ENCODE measurements around the gene CNBD2. TPM values are rescaled to one million over a fixed set of nuclear protein-coding genes. Genes with fewer than 3 reads are reported as not detected.
"Not testable (repeated sequence)": the region's sequence is repeated elsewhere in the genome, so short reads cannot be mapped to it uniquely, and the experiment has no call there.

The CNBD2 gene
- polyA plus RNA-seq, 1 donor, result 0.51 TPM

GRCh38 chr20:36061754-36062153 is 93.4 kb downstream of the CNBD2 start:
- no peak for DNase-seq (ENCODE audit: low read depth)

GRCh38 chr20:36062799-36063198 is 94.4 kb downstream of the CNBD2 start:
- no peak for DNase-seq (ENCODE audit: low read depth)

DNA sequence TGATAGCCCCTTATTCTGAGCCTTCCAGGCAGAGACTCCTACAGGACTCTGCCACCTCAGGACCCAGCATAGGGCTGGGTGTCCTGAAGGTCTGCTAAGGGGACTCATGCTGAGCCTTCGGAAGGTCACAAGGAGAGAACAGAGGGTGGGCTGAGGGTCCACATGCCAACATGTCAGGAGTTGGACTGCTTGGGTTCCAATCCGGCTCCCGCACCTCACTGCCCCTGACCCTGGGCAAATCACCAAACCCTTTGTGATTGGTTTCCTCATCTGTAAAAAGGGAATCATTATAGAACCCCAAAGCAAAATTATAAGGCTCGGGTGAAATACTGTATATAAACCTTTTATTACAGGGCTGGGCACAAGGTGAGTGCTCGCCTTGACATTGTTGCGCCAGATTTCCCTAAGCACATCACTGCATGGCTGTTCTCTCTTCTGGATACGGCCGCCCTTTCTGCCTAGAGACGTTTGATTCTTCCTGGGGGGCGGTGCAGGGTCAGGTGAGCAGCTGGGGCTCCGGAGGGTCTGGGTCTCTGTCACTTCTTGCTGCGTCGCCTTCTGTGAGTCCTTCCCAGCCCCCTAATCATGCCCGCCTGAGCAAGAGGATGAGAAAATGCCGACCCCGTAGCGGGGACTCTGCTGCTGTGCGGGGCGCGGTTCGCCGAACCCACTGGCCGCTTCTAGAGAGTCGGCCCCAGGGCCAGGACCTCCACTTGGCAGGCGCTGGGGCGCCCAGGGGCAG is 95.7 kb downstream of the CNBD2 start:
- no peak for DNase-seq (ENCODE audit: low read depth)

DNA sequence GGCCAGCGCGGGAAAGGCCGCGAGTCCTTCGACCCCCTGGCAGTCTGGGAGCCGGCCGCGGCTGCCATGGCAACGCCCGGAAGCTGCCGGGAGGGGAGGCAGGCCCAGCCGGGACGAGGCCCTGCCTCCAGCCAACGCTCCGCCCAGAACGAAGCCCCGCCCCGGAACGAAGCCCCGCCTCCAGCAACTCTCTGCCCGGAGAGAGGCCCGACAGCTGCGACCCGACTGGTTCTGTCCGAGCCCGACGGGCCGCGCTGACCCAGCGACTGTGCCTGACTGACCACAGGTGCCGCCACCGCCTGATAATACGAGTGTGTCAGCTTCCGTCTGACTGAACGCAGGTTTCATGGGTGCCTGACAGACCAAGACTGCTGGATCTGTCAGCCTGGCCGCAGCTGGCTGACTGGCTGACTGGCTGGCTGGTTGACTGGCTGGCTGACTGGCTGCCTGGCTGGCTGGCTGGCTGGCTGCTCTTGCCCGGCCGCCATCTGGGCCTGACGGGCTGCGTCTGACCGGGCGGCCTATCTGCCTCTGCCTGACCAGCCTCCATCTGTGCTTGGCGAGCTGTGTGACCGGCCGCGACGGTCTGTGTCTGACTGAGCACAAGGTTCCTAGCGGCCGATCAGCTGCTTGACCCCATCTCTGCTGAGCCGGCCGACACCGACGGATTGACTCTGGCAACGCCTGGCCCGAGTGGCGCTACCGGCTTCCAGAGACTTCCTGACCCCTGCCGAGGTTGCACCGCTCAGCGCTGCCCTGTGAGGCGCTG is 96.5 kb downstream of the CNBD2 start:
- DNase-seq (ENCODE audit: low read depth), result no peak

GRCh38 chr20:36065427-36065998 is 97.1 kb downstream of the CNBD2 start:
- no peak for DNase-seq (ENCODE audit: low read depth)

DNA sequence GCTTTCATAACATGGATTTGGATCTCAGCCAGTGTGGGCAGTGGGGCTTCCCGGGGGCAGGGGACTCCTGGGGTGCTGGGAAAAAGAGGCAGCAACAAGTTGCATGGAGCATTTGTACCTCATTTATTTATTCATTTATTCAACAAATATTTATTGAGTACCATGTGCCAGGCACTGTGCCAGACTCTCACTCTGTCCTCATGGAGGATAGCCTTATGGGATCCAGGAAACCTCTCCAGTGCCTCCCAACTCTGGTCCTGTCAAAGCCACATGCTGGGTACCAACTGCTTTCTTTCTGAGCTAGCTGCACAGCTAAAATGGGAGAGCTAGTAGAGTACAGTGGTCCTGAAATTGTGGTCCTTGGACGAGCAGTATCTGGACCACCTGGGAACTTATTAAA is 98.4 kb downstream of the CNBD2 start:
- no peak for DNase-seq (ENCODE audit: low read depth)

GRCh38 chr20:36068526-36068925 is 100.1 kb downstream of the CNBD2 start:
- DNase-seq (ENCODE audit: low read depth), result not testable (repeated sequence)

GRCh38 chr20:36070451-36070850 is 102.1 kb downstream of the CNBD2 start:
- DNase-seq (ENCODE audit: low read depth), result no peak

DNA sequence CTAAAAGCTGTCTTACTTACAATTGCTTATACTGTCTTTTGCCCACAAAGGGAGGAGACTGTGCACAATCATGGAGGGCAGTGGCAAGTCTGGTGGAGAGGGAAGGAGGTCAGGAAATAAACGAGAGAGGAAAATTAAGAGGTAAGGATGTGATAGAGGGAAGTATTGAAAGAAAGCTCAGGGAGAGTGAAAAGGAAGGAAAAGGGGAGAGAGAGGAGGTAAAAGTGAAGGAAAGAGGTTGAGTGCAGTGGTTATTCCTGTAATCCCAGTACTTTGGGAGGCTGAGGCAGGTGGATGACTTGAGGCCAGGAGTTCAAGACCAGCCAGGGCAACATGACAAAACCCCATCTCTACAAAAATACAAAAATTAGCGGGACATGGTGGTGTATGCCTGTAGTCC is 103.5 kb downstream of the CNBD2 start:
- no peak for DNase-seq (ENCODE audit: low read depth)

DNA sequence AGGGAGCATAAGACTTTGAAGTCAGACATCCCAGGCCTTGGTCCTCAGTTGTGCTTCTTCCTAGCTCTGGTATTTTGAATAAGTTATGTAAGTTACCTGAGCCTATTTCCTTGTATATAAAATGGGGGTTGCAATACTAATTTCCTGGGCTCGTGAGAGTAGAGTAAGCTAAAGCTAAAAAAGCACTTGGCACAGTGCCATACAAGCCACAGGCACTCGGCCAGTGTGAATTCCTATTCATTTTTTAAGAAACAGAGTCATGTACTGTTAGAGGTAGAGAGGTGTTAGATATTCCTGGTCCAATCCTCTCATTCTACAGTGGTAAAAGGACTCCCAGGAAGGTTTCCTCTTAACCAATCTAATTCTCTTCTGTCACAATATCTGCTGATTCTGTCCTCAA is 106.6 kb downstream of the CNBD2 start:
- DNase-seq (ENCODE audit: low read depth), result no peak

- DNase-seq (ENCODE audit: low read depth), result not testable (repeated sequence)
These were observed 109.4 kb downstream of the CNBD2 start for GRCh38 chr20:36077762-36078161.

- no peak for DNase-seq (ENCODE audit: low read depth)
These were observed 111.1 kb downstream of the CNBD2 start for GRCh38 chr20:36079486-36079885.

GRCh38 chr20:36079984-36080383 is 111.6 kb downstream of the CNBD2 start:
- not testable (repeated sequence) for DNase-seq (ENCODE audit: low read depth)

Other genes with a start within 250 kb of the CNBD2 start
- gene RBM39, start 226.3 kb upstream of the CNBD2 start, polyA plus RNA-seq (ENCODE audit: insufficient read length), result 276 TPM
- gene PHF20, start 196.6 kb upstream of the CNBD2 start, polyA plus RNA-seq (ENCODE audit: insufficient read length), result 25.9 TPM
- 24.4 TPM for gene SCAND1, start 14.1 kb upstream of the CNBD2 start, polyA plus RNA-seq (ENCODE audit: insufficient read length)
- 23.0 TPM for gene EPB41L1, start 186.2 kb downstream of the CNBD2 start, polyA plus RNA-seq (ENCODE audit: insufficient read length)

Measured in forelimb muscle (tissue), 1 donor.